Measurements from ENCODE around the gene BABAM2. TPM values are rescaled to one million over a fixed set of nuclear protein-coding genes. Genes with fewer than 3 reads are reported as not detected.

The BABAM2 gene
- total RNA-seq, 1 donor from 2014 or later, result 29.5 TPM

- ATAC-seq, result no peak
Measured at GRCh38 chr2:27912512-27912911, 22.0 kb downstream of the BABAM2 start.

GRCh38 chr2:27914041-27914804, 23.7 kb downstream of the BABAM2 start:
- ATAC-seq, result no peak

DNA sequence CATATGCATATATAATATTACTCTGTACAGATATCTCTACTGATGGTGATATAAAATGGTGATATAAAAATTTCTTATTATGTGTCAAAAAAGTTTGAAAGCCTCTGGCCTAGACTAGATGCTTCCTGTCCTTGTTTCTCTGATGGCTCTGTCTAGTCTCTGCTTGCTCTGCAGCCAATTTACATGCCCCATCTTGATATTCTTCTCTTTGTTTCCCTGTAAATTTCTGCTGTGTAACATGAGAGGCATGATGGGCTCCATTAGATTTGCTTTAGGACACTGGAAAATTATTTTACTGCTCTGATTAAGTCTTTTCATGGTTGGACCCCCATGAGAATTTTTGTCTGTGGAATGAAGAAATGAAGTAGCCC, 24.3 kb downstream of the BABAM2 start:
- no peak for ATAC-seq

DNA sequence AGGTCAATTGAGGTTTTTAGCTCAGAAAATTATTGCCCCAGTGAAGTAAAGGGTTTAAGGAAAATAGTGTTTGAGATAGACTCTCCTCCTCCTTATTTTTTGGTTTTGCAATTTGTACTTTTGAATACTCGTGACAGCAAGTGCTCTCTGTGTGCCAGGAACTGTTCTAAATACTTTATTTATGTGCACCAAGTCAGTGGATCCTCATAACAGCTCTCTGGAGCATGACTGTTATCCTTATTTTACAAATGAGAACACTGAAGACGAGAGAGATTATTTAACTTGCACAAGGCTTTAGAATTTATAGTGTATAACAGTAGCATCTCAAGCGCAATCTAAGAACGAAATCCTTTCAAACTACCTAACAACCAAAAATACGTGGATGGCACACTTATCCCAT, 24.7 kb downstream of the BABAM2 start:
- ATAC-seq, result no peak

DNA sequence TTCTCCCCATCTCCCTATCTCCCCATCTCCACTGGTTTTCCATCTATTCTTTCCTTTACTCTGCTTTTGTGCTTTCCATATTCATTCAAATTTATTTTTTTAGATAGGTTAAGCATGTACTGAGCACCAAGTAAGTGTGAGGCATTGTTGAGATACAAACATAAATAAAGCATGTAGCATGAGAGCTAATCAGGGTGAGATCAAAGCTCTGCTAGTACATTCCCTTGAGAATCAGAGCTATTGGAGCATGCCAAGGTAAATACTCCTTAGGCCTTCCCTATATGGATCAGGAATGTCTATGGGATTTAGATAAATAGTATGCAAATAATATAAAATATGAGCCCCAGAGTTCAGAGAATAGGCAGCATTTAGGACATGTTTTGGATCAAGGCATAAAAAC, 25.3 kb downstream of the BABAM2 start:
- ATAC-seq, result no peak

- no peak for ATAC-seq
Measured at GRCh38 chr2:27916293-27916995, 25.9 kb downstream of the BABAM2 start.

DNA sequence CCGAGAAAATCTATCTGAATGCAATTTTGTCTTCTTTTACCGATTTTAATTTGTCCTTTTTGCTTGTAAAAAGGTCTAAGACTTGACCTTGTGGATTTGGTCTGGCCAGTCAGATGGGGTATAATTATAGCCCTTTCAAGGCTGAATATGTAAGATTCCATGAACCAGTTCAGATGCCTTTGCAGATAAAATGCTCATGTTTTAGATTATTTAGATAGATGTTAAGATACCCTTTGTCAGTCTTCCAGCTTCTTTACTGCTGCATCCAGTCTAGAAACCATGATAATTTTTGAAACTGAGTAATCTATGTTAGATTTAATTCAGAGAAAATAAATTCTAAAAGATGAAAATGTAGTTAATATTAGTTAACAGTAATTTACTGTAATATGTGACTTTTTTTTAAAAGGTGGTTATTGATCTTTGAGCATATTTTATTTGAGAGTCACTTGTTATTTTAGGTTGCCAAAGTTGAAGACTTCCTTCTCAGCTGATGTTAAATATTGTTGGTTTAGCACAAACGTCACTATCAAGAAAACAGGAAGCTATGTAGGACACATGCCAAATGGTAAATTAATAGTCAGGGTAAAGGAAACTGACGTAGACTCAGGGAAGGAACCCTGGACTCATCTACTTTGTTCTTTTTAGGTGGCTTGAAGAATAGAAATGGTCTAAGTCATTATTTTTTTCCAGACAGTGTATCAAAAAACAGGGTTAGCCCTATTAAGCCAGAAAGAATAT, 29.8 kb downstream of the BABAM2 start:
- peak; percentile 48 for ATAC-seq

DNA sequence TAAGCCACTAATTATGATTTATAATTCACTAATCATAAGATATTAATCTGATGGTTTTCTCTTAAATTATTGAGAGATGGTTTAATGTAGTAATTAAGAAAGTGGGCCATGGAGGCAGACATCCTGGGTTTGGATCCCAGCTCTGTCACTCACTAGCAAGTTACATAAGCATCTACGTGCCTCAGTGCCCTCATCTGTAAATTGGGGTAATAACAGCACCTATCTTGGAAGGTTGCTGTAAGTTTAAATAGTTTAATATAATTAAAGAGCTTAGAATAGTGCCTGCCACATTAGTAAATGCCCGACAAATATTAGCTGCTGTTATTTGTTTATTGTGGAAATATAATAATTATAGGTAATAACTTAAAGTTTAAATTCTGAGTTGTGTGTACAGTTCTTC, 30.9 kb downstream of the BABAM2 start:
- no peak for ATAC-seq

DNA sequence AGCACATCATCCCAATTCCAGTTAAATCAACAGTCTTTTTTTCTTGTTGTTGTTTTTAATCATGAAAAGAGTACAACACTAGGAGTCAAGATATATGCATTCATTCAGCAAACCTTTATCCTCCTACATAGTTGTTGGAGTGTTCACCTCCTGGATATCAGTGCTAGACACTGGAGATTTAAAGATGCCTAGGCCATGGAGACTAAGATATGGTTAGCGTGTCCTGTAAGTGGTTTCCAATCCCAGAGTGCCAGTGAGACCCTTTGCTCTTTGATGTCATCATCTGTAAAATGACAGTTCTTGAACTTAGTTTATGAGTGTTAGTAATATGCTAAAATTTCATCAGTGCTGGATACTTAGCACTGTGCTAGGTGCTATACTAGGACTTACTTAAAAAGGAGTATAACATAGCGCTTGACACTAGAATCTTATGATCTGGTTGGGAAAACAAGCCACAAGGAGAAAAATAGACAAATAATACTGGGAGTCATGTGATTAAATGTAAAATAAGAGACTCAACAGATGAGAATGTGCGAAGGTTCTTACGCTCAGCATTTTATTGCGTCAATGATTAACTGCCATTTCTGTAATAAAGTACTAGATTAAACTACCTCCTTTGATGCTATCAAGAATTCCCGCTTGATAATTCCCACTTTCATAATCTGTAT, 31.5 kb downstream of the BABAM2 start:
- ATAC-seq, result no peak

GRCh38 chr2:27922842-27923241, 32.3 kb downstream of the BABAM2 start:
- no peak for ATAC-seq

GRCh38 chr2:27925766-27926472, 35.4 kb downstream of the BABAM2 start:
- ATAC-seq, result no peak

GRCh38 chr2:27929916-27930486, 39.5 kb downstream of the BABAM2 start:
- no peak for ATAC-seq

DNA sequence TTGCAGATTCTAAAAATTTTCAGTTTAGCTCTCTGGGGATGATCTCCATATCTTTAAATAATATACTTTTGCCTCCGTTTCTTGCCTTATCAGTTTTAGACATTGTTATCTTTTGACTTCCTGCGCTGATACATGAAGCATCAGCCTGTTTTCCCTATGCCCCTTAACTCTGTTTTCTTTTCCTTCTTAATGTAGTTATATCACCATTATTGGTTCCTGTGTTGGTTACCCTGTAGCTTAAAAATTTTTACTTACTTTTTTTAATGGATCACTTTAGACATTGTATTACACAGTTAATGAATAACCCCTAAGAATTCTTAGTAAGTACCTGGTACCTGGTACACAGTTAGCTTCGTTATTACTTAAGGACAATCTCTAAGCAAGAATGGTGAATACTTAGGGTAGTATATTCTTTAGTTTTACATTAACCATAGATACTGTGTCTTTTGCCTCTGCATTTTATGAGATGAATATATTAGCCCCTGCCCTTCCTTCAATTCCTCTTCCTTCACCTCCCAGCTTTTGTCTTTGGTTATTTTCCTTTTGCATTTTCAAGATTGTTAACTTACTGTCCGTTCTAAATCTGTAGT, 40.9 kb downstream of the BABAM2 start:
- no peak for ATAC-seq

GRCh38 chr2:27932396-27932795, 41.9 kb downstream of the BABAM2 start:
- peak; percentile 80 for ATAC-seq

DNA sequence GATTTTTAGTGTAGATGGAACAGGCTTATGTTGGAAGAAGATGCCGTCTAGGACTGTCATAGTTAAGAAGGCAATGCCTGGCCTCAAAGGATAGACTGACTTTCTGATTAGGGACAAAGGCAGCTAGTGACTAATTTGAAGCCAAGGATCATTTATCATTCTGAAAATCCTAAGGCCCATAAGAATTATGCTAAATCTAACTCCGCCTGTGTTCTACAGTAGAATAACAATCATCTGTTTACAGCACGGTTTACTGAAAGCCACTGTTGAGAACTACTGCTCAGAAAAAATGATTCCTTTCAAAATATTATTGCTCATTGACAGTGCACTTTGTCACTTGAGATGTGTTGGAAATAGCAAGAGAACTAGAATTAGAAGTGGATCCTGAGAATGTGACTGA, 44.5 kb downstream of the BABAM2 start:
- ATAC-seq, result no peak

DNA sequence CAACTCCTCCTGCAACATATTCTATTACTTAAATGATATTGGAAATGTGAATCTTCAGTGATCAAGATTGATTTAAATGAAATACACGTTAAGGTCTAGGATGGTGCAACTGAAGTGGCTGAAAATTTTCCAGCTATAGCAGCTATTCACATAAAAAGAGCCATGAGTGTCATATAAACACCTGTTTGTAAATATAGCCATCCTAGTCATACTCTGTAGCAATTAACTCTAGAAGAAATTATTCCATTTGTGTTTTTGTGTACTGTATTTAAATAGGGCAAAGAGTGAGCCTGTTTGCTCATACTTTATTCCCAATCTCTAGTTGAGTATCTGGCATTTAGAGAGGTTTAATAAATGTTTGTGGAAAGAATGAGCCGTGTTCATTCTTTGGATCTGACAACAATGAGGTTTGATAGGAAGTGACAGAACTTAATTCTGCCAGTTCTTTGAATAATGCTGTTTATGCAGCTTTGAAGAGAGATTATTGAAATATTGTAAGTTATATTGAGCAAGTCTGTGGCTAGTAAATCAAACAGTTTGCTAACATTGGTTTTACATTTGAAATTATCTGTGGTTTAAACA, 49.7 kb downstream of the BABAM2 start:
- no peak for ATAC-seq

DNA sequence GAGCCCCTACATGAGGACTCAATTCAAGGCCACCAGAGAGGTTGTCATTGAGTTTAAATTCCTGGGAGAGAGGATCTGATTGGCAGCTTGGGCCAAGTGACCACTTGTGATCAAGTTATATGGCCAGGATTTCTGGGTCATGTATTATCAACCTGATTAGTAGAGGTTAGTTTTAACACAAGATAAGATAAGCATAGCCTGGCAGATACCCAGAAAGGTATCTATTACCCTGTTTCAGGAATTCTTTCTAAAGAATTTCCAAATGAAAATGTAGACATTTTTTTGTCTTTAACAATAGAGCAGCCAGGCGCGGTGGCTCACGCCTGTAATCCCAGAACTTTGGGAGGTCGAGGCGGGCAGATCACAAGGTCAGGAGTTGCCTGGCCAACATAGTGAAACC, 50.5 kb downstream of the BABAM2 start:
- ATAC-seq, result no peak

GRCh38 chr2:27942612-27943547, 52.4 kb downstream of the BABAM2 start:
- ATAC-seq, result no peak

DNA sequence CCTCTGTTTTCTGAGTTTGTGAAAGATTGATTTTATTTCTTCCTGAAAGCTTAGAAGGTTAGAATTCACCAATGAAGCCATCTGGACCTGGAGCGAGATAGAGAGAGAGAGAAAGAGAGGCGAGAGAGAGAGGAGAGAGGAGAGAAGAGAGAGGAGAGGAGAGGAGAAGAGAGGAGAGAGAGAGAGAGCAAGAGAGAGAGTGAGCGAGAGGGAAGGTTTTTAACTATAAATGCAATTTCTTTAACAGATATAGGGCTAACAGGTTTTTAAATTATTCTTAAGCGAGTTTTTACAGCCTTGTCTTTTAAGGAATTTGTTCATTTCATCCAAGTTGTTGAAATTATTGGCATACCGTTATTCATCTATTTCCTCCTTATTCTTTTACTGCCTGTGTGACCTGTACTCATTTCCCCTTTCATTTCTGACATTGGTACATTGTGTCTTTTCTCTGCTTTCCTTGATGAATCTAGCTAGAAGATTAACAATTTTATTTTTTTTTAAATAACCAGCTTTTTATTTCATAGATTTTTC, 56.1 kb downstream of the BABAM2 start:
- no peak for ATAC-seq

- no peak for ATAC-seq
Measured at GRCh38 chr2:27952070-27952469, 61.5 kb downstream of the BABAM2 start.

All from esophagus mucosa (tissue), 1 donor.